CD4-positive, alpha-beta T cell treated with Interferon gamma for 1 hour (primary cell): Measurements from ENCODE around the gene SIRPB2.
"Not testable (repeated sequence)": the region's sequence is repeated elsewhere in the genome, so short reads cannot be mapped to it uniquely, and the experiment has no call there.

Source experiments
- DNase-seq: peaks from one replicate; pipeline ENCODE4 v3.0.0-alpha.2; 2020

Gene SIRPB2

GRCh38 chr20:1499528-1500420 lies 8.6 kb upstream of the SIRPB2 start:
- no peak for DNase-seq

- not testable (repeated sequence) for DNase-seq
Measured at GRCh38 chr20:1497371-1497770, 6.2 kb upstream of the SIRPB2 start.

GRCh38 chr20:1496930-1497329 lies 5.7 kb upstream of the SIRPB2 start:
- no peak for DNase-seq

- no peak for DNase-seq
Measured at GRCh38 chr20:1494436-1494835, 3.2 kb upstream of the SIRPB2 start.

- DNase-seq = no peak
Measured at GRCh38 chr20:1493536-1493935, 2.3 kb upstream of the SIRPB2 start.

- no peak for DNase-seq
Measured at GRCh38 chr20:1491860-1492642, 831 bp upstream of the SIRPB2 start.

GRCh38 chr20:1490643-1491195 lies 501 bp downstream of the SIRPB2 start:
- no peak for DNase-seq

- DNase-seq = peak; percentile 29
Measured at GRCh38 chr20:1489764-1490436, 1.3 kb downstream of the SIRPB2 start.

- DNase-seq = no peak
Measured at GRCh38 chr20:1489325-1489724, 1.9 kb downstream of the SIRPB2 start.

- DNase-seq = no peak
Measured at GRCh38 chr20:1486566-1486965, 4.7 kb downstream of the SIRPB2 start.

GRCh38 chr20:1484438-1485116 lies 6.6 kb downstream of the SIRPB2 start:
- DNase-seq = no peak

- DNase-seq = no peak
Measured at GRCh38 chr20:1479831-1480595, 11.2 kb downstream of the SIRPB2 start.

GRCh38 chr20:1478566-1478965 lies 12.7 kb downstream of the SIRPB2 start:
- DNase-seq = no peak

GRCh38 chr20:1477896-1478490 lies 13.2 kb downstream of the SIRPB2 start:
- no peak for DNase-seq

GRCh38 chr20:1474817-1475603 lies 16.2 kb downstream of the SIRPB2 start:
- DNase-seq = no peak

GRCh38 chr20:1474325-1474724 lies 16.9 kb downstream of the SIRPB2 start:
- no peak for DNase-seq

GRCh38 chr20:1473246-1474220 lies 17.7 kb downstream of the SIRPB2 start:
- no peak for DNase-seq

- DNase-seq = peak; percentile 46
Measured at GRCh38 chr20:1472556-1473245, 18.5 kb downstream of the SIRPB2 start.

- DNase-seq = no peak
Measured at GRCh38 chr20:1471242-1471641, 20.0 kb downstream of the SIRPB2 start.
